ENCODE measurements around the gene VSIR.

GRCh38 chr10:71697938-71698709, 75.2 kb downstream of the VSIR start:
- TF ChIP-seq, protein P1, sequence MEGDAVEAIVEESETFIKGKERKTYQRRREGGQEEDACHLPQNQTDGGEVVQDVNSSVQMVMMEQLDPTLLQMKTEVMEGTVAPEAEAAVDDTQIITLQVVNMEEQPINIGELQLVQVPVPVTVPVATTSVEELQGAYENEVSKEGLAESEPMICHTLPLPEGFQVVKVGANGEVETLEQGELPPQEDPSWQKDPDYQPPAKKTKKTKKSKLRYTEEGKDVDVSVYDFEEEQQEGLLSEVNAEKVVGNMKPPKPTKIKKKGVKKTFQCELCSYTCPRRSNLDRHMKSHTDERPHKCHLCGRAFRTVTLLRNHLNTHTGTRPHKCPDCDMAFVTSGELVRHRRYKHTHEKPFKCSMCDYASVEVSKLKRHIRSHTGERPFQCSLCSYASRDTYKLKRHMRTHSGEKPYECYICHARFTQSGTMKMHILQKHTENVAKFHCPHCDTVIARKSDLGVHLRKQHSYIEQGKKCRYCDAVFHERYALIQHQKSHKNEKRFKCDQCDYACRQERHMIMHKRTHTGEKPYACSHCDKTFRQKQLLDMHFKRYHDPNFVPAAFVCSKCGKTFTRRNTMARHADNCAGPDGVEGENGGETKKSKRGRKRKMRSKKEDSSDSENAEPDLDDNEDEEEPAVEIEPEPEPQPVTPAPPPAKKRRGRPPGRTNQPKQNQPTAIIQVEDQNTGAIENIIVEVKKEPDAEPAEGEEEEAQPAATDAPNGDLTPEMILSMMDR (conservative IDR thresholded peaks at IDR 0.05; ENCODE audit: low read length): no peak
- no peak for TF ChIP-seq EZH2phosphoT487 (IDR thresholded peaks at IDR 0.05; ENCODE audit: borderline replicate concordance)
